ENCODE results near the gene HACL1. TPM values are rescaled to one million over a fixed set of nuclear protein-coding genes. Genes with fewer than 3 reads are reported as not detected.

The HACL1 gene
- total RNA-seq, 1 donor from 2014 or later = 15.2 TPM

- intact Hi-C loops (cut with DNase I) = no loop called here
- ATAC-seq (no peak), DNase-seq (no peak)
- no peak for TF ChIP-seq CTCF (IDR thresholded peaks at IDR 0.05)
- Histone ChIP-seq H3K36me3 (no peaks in the 10 kb centered on the region), H3K4me3 (no peak overlapping the region), H3K9me3 (no peaks in the 10 kb centered on the region), H3K27ac (no peak overlapping the region), H3K27me3 (no peaks in the 10 kb centered on the region), H3K4me1 (peaks cover 16% of the 10 kb centered on the region)
Observed at GRCh38 chr3:15527031-15527459, 74.3 kb downstream of the HACL1 start.

- intact Hi-C loops (cut with DNase I) = no loop called here
Observed at GRCh38 chr3:15525790-15526189, 75.6 kb downstream of the HACL1 start.

DNA sequence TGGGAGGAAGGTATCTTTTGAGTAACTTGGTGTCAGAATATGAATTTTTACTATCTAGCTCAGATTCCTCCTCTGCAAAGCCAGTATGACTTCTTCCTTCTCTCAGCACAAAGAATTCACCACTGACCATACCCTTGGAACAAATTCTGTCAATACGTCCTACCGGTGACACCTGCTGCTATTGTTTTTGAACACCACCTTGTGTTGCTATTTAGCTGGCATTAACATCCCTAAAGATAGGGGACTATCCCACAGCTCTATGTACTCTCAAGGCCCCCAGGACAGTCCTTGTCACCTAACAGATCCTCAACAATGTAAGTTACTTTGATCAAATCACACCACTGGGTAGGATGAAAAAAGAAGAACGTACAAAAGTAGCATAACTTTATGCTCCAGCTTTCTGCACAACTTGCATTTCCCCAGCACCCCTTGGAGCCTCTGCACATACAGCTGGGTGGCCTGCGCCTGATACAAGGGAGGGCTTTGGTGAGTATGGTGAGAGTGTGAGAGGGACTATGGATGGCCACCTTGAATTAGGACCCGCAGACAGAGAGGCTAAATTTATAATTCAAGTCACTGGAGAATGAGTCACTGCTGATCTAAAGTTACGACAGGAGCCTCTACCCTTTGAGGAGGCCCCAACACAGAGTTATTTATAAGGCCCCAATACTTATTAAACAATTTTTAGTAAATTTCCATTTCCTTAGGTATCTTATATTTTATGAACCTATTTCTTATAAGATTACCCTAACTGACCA, 77.5 kb downstream of the HACL1 start:
- Histone ChIP-seq H3K27me3 (no peaks in the 10 kb centered on the region), H3K4me3 (no peak overlapping the region), H3K4me1 (peaks cover 12% of the 10 kb centered on the region), H3K36me3 (no peaks in the 10 kb centered on the region), H3K27ac (no peak overlapping the region), H3K9me3 (no peaks in the 10 kb centered on the region)
- DNase-seq (no peak), ATAC-seq (no peak)
- TF ChIP-seq CTCF (IDR thresholded peaks at IDR 0.05) = no peak
- intact Hi-C loops (cut with DNase I) = no loop called here

More at GRCh38 chr3:15525790-15526189, 75.6 kb downstream of the HACL1 start:
- Histone ChIP-seq H3K4me1 (peaks cover 19% of the 10 kb centered on the region), H3K9me3 (no peaks in the 10 kb centered on the region), H3K4me3 (no peak overlapping the region), H3K27me3 (no peaks in the 10 kb centered on the region), H3K27ac (no peak overlapping the region), H3K36me3 (no peaks in the 10 kb centered on the region)
- no peak for ATAC-seq
- DNase-seq = no peak
- TF ChIP-seq CTCF (IDR thresholded peaks at IDR 0.05) = no peak

- Histone ChIP-seq H3K27ac (no peak overlapping the region), H3K9me3 (no peaks in the 10 kb centered on the region), H3K36me3 (no peaks in the 10 kb centered on the region), H3K4me1 (peaks cover 5% of the 10 kb centered on the region), H3K27me3 (no peaks in the 10 kb centered on the region), H3K4me3 (no peak overlapping the region)
- intact Hi-C loops (cut with DNase I) = no loop called here
- TF ChIP-seq CTCF (IDR thresholded peaks at IDR 0.05) = no peak
- ATAC-seq (no peak), DNase-seq (no peak)
Observed at GRCh38 chr3:15522016-15522415, 79.4 kb downstream of the HACL1 start.

DNA sequence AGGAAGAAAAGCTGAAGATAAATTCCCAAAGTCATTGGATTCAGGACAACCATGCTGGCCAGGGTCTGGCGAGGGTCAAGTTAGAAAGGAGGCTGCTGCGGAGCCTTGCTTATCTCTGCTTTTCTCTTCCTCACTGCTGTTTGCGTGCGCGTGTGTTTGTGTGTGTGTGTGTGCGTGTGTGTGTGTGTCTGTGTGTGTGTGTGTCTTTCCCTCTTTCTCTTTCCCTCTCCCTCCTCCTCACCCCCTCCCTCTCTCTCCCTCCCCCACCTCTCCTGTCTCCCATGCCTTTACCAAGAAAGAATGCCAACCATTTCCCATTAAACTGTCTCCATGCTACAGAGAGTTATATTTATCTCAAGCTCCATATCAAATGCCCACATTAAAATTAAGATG, 79.8 kb downstream of the HACL1 start, which contains the start of gene COLQ:
COLQ (minus strand) TSS at position 134 of the 393 bp plus-strand sequence; CDS start at position 53, 81 bp downstream.
- DNase-seq (no peak), ATAC-seq (no peak)
- H3K4me3 ChIP-seq = no peak within 1 kb of the TSS
- H3K36me3 ChIP-seq = no peaks in the 10 kb centered on the region
- no peaks in the 10 kb centered on the region for H3K27me3 ChIP-seq
- TF ChIP-seq CTCF (IDR thresholded peaks at IDR 0.05) = no peak
- no peak within 1 kb of the TSS for H3K27ac ChIP-seq
- H3K9me3 ChIP-seq = no peaks in the 10 kb centered on the region
- H3K4me1 ChIP-seq = peaks cover 5% of the 10 kb centered on the region
- intact Hi-C loops (cut with DNase I) = no loop called here
